Thoracic aorta (tissue), 2 donors: ENCODE data around the gene BBIP1. TPM values are rescaled to one million over a fixed set of nuclear protein-coding genes. Genes with fewer than 3 reads are reported as not detected.
"Not testable (repeated sequence)": the region's sequence is repeated elsewhere in the genome, so short reads cannot be mapped to it uniquely, and the experiment has no call there.

ENCODE experiments used
- ATAC-seq: fragments of 150-250 bp; one replicate; pipeline ENCODE4 v1.8.0; 2017; ENCODE audit warnings: low read depth; ENCODE audit not compliant: insufficient number of reproducible peaks, low FRiP score
- DNase-seq: peaks from one replicate; pipeline ENCODE4 v3.0.0-alpha.2; 2020; ENCODE audit warnings: low spot score
- H3K27ac ChIP-seq, 2 donors: fragments of 200-600 bp; sonication (generic); 1 replicate in 1 of 2; 2 replicates in 1 of 2; pipeline ENCODE4 v1.5.1; 2016; ENCODE audit warnings: mild to moderate bottlenecking in 2 of 2, moderate library complexity in 2 of 2
- H3K27me3 ChIP-seq: fragments of 200-600 bp; sonication (generic); replicated peaks from 2 replicates; pipeline ENCODE4 v1.6.0; 2016; ENCODE audit warnings: mild to moderate bottlenecking; ENCODE audit not compliant: insufficient read depth
- H3K36me3 ChIP-seq: fragments of 200-600 bp; sonication (generic); one replicate; pipeline ENCODE4 v1.5.1; 2016
- H3K4me1 ChIP-seq, 2 donors: fragments of 200-600 bp; sonication (generic); 1 replicate in 1 of 2; 2 replicates in 1 of 2; pipeline versions ENCODE4 v1.5.1 to v1.6.0; 2016; ENCODE audit warnings: low read depth in 2 of 2, mild to moderate bottlenecking in 1 of 2; ENCODE audit not compliant: control insufficient read depth in 1 of 2
- H3K4me3 ChIP-seq: fragments of 200-600 bp; sonication (generic); 2 replicates; pipeline ENCODE4 v1.5.1; 2016; ENCODE audit warnings: mild to moderate bottlenecking
- H3K9me3 ChIP-seq: fragments of 200-600 bp; sonication (generic); 2 replicates; pipeline ENCODE4 v1.5.1; 2016
- total RNA-seq, 2 donors: library from RNA; depleted of rRNA; stranded (reverse); fragments of >200 nt; gene quantifications; one replicate each; pipeline versions ENCODE4 v1.1.0 to v1.2.3, GENCODE V29; 2016
- TF ChIP-seq, protein P1 (sequence below): fragments of 200-600 bp; sonication (generic); IDR thresholded peaks from one replicate; pipeline ENCODE4 v1.5.1; 2019; ENCODE audit warnings: antibody characterized with exemption

Gene BBIP1
- total RNA-seq, 2 donors from 2014 or later = 19.0 to 33.2 TPM

DNA sequence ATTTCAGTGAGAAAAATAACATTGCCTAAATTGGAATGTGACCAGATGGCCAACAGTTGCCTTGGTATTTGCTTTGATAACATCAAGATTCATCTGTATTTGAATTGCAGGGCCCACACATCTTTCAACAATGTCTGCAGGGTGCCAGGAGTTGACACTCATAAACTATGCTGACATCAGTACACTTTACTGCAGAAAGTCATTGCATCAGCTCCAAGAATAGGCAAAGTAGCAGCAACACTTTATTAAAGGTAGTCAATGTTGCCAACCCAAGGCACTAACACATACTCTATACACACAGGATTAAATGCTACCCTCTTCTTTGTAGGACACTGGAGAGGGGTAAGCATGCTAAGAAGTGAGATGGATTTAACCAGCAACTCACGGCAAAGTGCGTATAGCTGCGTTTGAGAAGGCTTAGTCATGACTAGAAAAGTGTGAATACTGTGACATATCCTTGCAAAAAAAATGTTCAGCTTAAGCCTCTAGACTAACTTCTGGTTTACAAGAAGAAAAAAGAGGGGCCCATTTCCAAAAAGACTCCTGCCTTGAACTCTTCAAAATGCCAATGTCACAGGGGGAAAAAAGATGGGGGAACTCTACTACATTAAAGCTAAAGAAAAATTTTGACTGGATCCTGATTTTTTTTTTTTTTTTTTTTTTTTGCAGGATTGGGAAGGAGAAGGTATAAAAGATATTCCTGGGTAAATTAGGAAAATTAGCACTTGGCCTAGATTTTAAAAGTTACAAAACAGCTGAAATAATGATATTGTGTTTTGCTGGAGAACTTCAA lies 2.2 kb downstream of the BBIP1 start:
- TF ChIP-seq, protein P1, sequence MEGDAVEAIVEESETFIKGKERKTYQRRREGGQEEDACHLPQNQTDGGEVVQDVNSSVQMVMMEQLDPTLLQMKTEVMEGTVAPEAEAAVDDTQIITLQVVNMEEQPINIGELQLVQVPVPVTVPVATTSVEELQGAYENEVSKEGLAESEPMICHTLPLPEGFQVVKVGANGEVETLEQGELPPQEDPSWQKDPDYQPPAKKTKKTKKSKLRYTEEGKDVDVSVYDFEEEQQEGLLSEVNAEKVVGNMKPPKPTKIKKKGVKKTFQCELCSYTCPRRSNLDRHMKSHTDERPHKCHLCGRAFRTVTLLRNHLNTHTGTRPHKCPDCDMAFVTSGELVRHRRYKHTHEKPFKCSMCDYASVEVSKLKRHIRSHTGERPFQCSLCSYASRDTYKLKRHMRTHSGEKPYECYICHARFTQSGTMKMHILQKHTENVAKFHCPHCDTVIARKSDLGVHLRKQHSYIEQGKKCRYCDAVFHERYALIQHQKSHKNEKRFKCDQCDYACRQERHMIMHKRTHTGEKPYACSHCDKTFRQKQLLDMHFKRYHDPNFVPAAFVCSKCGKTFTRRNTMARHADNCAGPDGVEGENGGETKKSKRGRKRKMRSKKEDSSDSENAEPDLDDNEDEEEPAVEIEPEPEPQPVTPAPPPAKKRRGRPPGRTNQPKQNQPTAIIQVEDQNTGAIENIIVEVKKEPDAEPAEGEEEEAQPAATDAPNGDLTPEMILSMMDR = no peak
- Histone ChIP-seq H3K4me1 (peaks cover 7 to 11% of the 10 kb centered on the region in 2 donors), H3K27me3 (no peaks in the 10 kb centered on the region), H3K4me3 (no peak overlapping the region), H3K9me3 (no peaks in the 10 kb centered on the region), H3K27ac (no peak overlapping the region), H3K36me3 (no peaks in the 10 kb centered on the region)
- DNase-seq (no peak), ATAC-seq (no peak)

DNA sequence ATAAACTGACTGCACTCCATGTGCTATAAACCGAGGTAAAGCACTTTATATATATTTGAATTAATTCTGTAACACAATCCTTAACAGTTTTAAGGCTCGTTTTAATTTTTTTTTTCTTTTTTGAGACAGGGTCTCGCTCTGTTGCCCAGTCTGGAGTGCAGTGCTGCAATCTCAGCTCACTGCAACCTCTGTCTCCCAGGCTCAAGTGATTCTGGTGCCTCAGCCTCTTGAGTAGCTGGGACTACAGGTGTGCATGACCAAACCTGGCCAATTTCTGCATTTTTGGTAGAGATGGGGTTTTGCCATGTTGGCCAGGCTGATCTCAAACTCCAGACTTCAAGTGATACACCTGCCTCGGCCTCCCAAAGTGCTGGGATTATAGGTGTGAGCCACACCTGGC lies 3.4 kb downstream of the BBIP1 start:
- not testable (repeated sequence) for H3K27me3 ChIP-seq, H3K36me3 ChIP-seq, H3K27ac ChIP-seq, H3K9me3 ChIP-seq, DNase-seq, H3K4me1 ChIP-seq, ATAC-seq, H3K4me3 ChIP-seq

DNA sequence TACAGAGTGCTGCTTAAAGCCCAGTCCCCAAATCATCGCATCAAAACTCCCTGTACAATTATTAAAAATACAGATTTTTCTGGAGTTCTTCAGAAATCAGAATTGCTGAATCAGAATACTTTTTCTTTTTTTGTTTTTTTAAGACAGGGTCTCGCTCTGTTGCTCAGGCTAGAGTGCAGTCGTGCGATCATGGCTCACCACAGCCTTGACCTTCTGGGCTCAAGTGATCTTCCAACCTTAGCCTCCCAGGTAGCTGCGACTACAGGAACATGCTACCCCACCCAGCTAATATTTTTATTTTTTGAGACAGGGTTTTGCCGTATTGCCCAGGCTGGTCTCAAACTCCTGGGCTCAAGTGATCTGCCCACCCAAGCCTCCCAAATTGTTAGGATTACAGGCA lies 3.9 kb downstream of the BBIP1 start:
- no peak overlapping the region for H3K27ac ChIP-seq
- peaks cover 0 to 4% of the 10 kb centered on the region in 2 donors for H3K4me1 ChIP-seq
- H3K36me3 ChIP-seq = no peaks in the 10 kb centered on the region
- H3K9me3 ChIP-seq = no peaks in the 10 kb centered on the region
- TF ChIP-seq, protein P1 = no peak
- no peak overlapping the region for H3K4me3 ChIP-seq
- DNase-seq = no peak
- no peak for ATAC-seq
- H3K27me3 ChIP-seq = no peaks in the 10 kb centered on the region

DNA sequence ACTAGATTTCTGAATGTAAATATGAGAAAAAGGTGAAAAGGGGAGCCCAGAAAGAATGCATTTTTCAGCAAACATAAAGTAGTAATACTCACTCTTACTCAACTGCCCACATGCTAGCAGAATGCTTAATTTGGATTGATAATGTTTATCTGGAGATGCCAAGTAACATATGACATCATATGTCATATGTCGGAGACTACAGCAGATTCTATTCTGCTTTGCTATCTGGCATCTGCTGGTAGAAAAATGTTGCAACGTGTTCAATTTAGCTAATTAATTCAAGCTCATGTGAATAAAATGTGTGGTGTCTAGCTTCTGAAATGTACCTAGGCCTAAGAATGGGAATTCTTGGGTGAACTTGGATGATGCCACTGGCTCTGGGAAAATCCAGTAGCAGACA lies 4.5 kb downstream of the BBIP1 start:
- TF ChIP-seq, protein P1 = no peak
- Histone ChIP-seq H3K27me3 (no peaks in the 10 kb centered on the region), H3K36me3 (no peaks in the 10 kb centered on the region), H3K4me1 (peaks cover 0 to 4% of the 10 kb centered on the region in 2 donors), H3K4me3 (no peak overlapping the region), H3K9me3 (no peaks in the 10 kb centered on the region), H3K27ac (no peak overlapping the region)
- no peak for ATAC-seq
- DNase-seq = no peak

DNA sequence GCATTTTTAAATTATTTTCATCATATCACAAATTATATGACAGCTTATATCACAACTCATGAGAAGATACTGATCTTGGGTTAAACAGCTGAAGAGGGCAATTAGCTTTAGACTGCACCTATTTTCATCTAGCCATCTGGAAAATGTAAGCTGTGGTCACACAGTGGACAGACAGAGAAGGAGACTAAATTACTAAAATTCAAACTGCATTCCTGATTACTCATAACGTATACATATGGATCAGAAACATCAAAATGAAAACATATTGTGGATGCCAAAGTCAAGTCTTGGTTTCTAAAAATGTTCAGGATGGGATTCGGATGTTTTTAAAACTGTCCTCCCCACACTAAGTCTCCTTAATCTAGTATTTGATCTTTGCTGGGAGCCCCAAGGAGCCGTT lies 6.6 kb downstream of the BBIP1 start:
- TF ChIP-seq, protein P1 = no peak
- no peaks in the 10 kb centered on the region for H3K4me1 ChIP-seq
- H3K4me3 ChIP-seq = no peak overlapping the region
- ATAC-seq (no peak), DNase-seq (no peak)
- no peak overlapping the region for H3K27ac ChIP-seq
- H3K27me3 ChIP-seq = no peaks in the 10 kb centered on the region
- H3K36me3 ChIP-seq = no peaks in the 10 kb centered on the region
- no peaks in the 10 kb centered on the region for H3K9me3 ChIP-seq

DNA sequence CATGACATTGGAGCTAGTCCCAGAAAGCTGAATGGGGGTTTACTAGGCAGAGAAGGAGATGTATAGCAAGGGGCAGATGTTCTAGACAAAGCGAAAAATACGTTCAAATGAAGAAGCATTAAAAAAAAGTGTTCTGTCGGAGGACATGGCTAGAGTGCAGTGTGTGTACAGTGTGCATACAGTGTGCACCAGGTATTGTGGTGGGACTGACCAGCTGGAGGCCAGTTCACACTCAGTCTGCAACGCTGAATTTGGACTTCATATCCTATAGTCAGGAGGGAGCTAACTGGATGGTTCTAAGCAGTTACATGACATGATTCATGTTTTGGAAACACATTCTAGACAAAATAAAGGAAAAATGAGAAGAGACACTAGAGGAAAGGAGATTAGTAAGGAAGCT lies 8.8 kb downstream of the BBIP1 start:
- no peak overlapping the region for H3K4me3 ChIP-seq
- H3K9me3 ChIP-seq = no peaks in the 10 kb centered on the region
- H3K27me3 ChIP-seq = no peaks in the 10 kb centered on the region
- DNase-seq (no peak), ATAC-seq (no peak)
- H3K27ac ChIP-seq = no peak overlapping the region
- TF ChIP-seq, protein P1 = no peak
- no peaks in the 10 kb centered on the region for H3K36me3 ChIP-seq
- H3K4me1 ChIP-seq = no peaks in the 10 kb centered on the region
